Measurements from ENCODE around the gene ZNF470. TPM values are rescaled to one million over a fixed set of nuclear protein-coding genes. Genes with fewer than 3 reads are reported as not detected.
A peak's percentile ranks its signal among the peaks of the same experiment; 100 is the strongest.

ZNF470 gene
- total and polyA plus RNA-seq, 8 donors = 1.0 to 5.4 (median 1.6) TPM

DNA sequence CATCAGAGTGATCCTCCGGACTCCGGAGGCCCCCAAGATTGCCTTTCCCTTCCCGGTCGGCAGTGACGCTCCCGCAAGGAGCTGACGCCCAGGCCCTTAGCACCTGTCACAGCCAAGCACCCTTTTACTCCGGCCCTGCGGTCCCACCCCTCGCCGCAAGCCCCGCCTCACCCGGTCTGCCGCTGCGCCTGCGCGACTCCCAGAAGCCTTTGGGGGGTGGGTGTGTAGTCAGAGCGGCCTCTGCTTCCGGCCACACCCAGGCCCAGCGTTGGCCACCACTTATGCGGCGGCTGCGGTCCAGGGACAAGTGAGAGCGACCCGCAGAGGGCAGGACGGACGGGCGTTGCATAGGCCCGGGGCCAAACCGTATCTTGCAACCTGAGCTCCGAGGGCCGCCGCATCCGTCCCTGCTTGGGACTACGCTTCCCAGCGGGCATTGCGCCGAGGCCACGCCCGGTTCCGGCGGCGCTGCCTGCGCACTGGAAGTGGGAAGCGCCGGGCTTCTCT is 29.0 kb upstream of the ZNF470 start:
- intact Hi-C loops (cut with DNase I; ENCODE audit: low total_unique reads) = no loop called here

DNA sequence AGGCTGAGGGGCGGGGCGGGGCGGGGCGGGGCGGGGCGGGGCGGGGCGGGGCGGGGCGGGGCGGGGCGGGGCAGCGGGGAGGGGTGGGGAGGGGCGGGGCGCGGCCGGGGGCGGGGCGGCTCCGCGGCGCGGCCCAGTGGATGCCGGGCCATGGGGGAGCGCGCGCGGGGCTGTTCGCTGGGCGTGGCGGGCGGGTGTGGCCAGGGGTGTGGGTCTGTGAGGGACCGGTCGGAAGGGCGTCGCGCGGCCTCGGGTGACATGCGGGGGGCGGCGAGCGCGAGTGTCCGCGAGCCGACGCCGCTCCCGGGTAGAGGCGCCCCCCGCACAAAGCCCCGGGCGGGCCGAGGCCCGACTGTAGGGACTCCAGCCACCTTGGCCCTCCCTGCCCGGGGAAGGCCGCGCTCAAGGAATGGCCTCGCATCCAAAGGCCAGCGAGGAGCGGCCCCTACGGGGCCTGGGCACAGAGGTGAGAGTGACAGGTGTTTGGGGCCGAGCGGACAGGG is 28.5 kb upstream of the ZNF470 start, which contains the start of gene ZFP28:
Gene ZFP28, plus strand, starts transcription at position 188 of the 503 bp plus-strand sequence. Its CDS starts 71 bp downstream, at position 259.
- intact Hi-C loops (cut with DNase I; ENCODE audit: low total_unique reads) = no loop called here
- no peak for TF ChIP-seq EP300 (IDR thresholded peaks at IDR 0.05)
- TF ChIP-seq, protein P1, sequence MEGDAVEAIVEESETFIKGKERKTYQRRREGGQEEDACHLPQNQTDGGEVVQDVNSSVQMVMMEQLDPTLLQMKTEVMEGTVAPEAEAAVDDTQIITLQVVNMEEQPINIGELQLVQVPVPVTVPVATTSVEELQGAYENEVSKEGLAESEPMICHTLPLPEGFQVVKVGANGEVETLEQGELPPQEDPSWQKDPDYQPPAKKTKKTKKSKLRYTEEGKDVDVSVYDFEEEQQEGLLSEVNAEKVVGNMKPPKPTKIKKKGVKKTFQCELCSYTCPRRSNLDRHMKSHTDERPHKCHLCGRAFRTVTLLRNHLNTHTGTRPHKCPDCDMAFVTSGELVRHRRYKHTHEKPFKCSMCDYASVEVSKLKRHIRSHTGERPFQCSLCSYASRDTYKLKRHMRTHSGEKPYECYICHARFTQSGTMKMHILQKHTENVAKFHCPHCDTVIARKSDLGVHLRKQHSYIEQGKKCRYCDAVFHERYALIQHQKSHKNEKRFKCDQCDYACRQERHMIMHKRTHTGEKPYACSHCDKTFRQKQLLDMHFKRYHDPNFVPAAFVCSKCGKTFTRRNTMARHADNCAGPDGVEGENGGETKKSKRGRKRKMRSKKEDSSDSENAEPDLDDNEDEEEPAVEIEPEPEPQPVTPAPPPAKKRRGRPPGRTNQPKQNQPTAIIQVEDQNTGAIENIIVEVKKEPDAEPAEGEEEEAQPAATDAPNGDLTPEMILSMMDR (IDR thresholded peaks at IDR 0.05) = no peak
- TF ChIP-seq POLR2AphosphoS5 (IDR thresholded peaks at IDR 0.05) = no peak
- WGBS, 5 donors = 1 to 7% (median 1%) methylated on average over 2 to 56 of the region's 65 CpGs
- H3K27ac ChIP-seq = peak within 1 kb of the TSS; percentile 85 to 99 (median 94)
- DNase-seq = no peak
- peaks cover 5 to 43% (median 31%) of the 10 kb centered on the region in 4 donors for H3K36me3 ChIP-seq
- H3K9me3 ChIP-seq = peaks cover 12 to 90% (median 60%) of the 10 kb centered on the region in 4 donors
- H3K4me3 ChIP-seq = peak within 1 kb of the TSS; percentile 63 to 83 (median 75)
- H3K4me1 ChIP-seq = peaks cover 16 to 24% (median 20%) of the 10 kb centered on the region in 4 donors
- H3K27me3 ChIP-seq = no peaks in the 10 kb centered on the region

More for the DNA sequence above, 29.0 kb upstream of the ZNF470 start:
- peak overlapping the region; percentile 63 to 83 (median 75) for H3K4me3 ChIP-seq
- H3K9me3 ChIP-seq = peaks cover 17 to 90% (median 60%) of the 10 kb centered on the region in 4 donors
- 0 to 9% (median 1%) methylated on average over 2 to 46 of the region's 46 CpGs for WGBS, 5 donors
- TF ChIP-seq POLR2AphosphoS5 (IDR thresholded peaks at IDR 0.05) (peak; percentile 4 to 38 (median 36)), EP300 (IDR thresholded peaks at IDR 0.05) (no peak), POLR2A (IDR thresholded peaks at IDR 0.05) (no peak)
- TF ChIP-seq, protein P1 (IDR thresholded peaks at IDR 0.05) = peak in 1 of 7 experiments; percentile 36
- H3K4me1 ChIP-seq = peaks cover 16 to 24% (median 20%) of the 10 kb centered on the region in 4 donors
- peaks cover 5 to 38% (median 26%) of the 10 kb centered on the region in 4 donors for H3K36me3 ChIP-seq
- DNase-seq = peak; percentile 88 to 97
- peak overlapping the region; percentile 85 to 99 (median 94) for H3K27ac ChIP-seq
- H3K27me3 ChIP-seq = no peaks in the 10 kb centered on the region

DNA sequence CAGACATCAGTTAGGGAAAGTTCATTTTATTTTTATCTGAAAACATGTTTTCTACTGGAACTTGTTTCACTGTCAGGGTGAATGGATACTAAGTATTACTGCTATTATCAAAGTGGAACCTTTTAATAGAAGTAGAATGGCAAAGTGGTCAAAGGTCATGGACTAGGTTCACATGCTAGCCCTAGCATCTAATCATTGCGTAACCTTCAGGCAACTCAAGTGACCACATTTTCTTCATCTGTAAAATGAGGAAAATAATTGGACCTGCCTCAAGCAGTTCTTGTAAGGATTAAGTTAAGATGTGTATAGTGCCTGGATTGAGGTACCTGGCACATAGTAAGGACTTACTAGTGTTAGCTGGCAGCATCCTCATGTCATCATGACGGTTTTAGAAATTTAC is 23.5 kb upstream of the ZNF470 start:
- H3K4me1 ChIP-seq = peaks cover 7 to 18% (median 13%) of the 10 kb centered on the region in 4 donors
- TF ChIP-seq, protein P1 (IDR thresholded peaks at IDR 0.05) = no peak
- TF ChIP-seq EP300 (IDR thresholded peaks at IDR 0.05) = no peak
- no peak for TF ChIP-seq POLR2A (IDR thresholded peaks at IDR 0.05)
- TF ChIP-seq POLR2AphosphoS5 (IDR thresholded peaks at IDR 0.05) = no peak
- peaks cover 17 to 89% (median 77%) of the 10 kb centered on the region in 4 donors for H3K36me3 ChIP-seq
- DNase-seq = no peak
- H3K27me3 ChIP-seq = no peaks in the 10 kb centered on the region
- no peak overlapping the region for H3K4me3 ChIP-seq
- H3K27ac ChIP-seq = no peak overlapping the region
- intact Hi-C loops (cut with DNase I; ENCODE audit: low total_unique reads) = no loop called here
- H3K9me3 ChIP-seq = peaks cover 23 to 95% (median 70%) of the 10 kb centered on the region in 4 donors
- 93 to 99% (median 95%) methylated on average over 2 of the region's 2 CpGs for WGBS, 5 donors

DNA sequence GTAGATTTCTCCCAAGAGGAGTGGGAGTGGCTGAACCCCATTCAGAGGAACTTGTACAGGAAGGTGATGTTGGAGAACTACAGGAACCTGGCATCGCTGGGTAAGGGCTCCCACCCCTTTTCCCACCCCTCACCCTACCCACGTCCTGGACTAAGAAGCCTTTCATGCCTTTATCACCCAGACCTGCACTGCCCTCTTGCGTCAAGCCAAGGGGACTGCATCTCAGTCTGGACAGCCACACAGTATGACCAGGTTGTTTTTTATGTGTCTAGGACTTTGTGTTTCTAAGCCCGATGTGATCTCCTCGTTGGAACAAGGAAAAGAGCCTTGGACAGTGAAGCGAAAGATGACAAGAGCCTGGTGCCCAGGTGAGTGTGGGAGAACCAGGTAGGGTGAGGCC is 19.7 kb upstream of the ZNF470 start:
- no peaks in the 10 kb centered on the region for H3K27me3 ChIP-seq
- intact Hi-C loops (cut with DNase I; ENCODE audit: low total_unique reads) = no loop called here
- WGBS, 5 donors = 54 to 67% (median 62%) methylated on average over 6 of the region's 6 CpGs
- TF ChIP-seq POLR2A (IDR thresholded peaks at IDR 0.05) (no peak), EP300 (IDR thresholded peaks at IDR 0.05) (no peak), POLR2AphosphoS5 (IDR thresholded peaks at IDR 0.05) (no peak)
- TF ChIP-seq, protein P1 (IDR thresholded peaks at IDR 0.05) = no peak
- H3K4me1 ChIP-seq = no peaks in the 10 kb centered on the region
- H3K9me3 ChIP-seq = peaks cover 35 to 98% (median 81%) of the 10 kb centered on the region in 4 donors
- H3K4me3 ChIP-seq = no peak overlapping the region
- no peak for DNase-seq
- H3K27ac ChIP-seq = no peak overlapping the region
- peaks cover 41 to 99% (median 91%) of the 10 kb centered on the region in 4 donors for H3K36me3 ChIP-seq
